ENCODE measurements around the gene STAB2.
"Not testable (repeated sequence)": the region's sequence is repeated elsewhere in the genome, so short reads cannot be mapped to it uniquely, and the experiment has no call there.

STAB2 gene

GRCh38 chr12:103653568-103654173 is 66.6 kb downstream of the STAB2 start:
- DNase-seq (ENCODE audit: low read depth): not testable (repeated sequence)

- no peak for DNase-seq (ENCODE audit: low read depth)
Observed at GRCh38 chr12:103654816-103655215, 67.7 kb downstream of the STAB2 start.

DNA sequence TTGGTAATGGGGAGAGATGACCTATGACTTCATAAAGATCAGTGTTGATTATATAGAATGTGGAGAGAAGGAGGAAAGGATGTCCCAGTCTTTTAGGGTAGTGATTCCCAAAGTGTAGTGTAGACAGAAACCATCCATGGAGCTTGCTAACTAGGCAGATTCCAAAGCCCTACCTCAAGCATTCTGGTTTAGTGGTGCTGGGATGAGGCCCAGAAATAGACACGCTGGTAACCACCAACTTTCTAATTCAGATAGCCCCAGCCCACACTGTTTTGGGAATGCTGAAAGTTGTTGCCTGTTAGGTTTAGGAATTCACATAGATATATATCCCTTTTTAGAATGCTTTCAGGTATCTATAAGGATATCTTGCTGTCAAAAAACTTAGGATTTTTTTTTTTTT is 69.2 kb downstream of the STAB2 start:
- DNase-seq (ENCODE audit: low read depth): no peak

- DNase-seq (ENCODE audit: low read depth): no peak
Observed at GRCh38 chr12:103657331-103657730, 70.3 kb downstream of the STAB2 start.

DNA sequence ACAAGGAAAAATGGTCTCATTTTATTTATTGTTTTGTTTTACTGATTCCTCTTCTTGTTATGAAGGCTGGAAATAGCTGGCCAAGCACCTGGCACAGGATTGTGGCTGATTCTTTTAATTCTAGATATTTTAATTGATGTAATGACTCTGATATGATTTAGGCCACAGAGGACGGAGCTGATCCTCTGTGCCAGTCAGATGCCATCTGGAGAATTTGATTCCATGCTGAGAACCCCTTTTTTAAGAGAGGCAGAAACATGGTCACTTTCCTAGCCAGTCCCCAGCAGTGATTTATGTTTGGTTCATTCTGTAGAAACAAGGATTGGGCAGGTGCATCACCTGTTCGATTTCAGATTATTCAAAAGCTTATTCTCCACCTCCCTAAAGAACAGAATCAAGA is 77.6 kb downstream of the STAB2 start:
- DNase-seq (ENCODE audit: low read depth): no peak

DNA sequence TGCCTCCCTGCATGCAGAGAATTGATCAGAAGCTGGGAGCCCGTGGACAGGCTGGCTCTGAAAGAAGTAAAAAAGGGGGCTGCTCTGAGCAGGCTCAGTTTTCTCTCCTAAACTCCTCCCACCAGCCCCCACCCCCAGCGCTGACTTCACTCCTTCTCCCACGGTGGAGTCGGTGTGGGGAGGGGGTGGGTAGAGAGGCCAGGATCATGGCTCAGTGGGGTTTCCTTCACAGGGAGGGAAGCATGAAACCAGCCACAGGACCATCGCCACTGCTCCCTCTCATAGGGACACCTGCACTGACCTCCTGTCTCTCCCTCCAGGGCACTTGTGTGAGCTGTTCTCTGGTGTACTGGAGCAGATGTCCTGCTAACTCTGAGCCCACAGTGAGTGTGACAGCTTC is 78.9 kb downstream of the STAB2 start:
- DNase-seq (ENCODE audit: low read depth): no peak

- no peak for DNase-seq (ENCODE audit: low read depth)
Observed at GRCh38 chr12:103667125-103667524, 80.1 kb downstream of the STAB2 start.

- no peak for DNase-seq (ENCODE audit: low read depth)
Observed at GRCh38 chr12:103668520-103668919, 81.4 kb downstream of the STAB2 start.

DNA sequence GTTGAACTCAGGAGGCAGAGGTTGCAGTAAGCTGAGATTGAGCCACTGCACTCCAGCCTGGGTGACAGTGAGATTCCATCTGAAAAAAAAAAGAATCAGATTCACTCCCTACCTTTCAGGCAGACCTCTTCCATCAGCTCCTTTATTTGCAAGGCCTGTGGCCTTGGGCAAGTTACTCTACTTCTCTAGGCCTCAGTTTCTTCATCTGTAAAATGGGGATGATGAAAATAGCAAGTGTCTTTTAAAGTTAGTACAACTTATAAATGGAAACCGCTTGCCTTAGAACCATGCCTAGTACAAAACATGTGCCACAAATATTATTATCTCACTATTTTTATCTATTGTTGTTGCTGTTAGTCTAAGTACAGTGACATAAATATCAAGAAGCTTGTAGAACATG is 84.3 kb downstream of the STAB2 start:
- DNase-seq (ENCODE audit: low read depth): no peak

GRCh38 chr12:103672401-103673119 is 85.5 kb downstream of the STAB2 start:
- no peak for DNase-seq (ENCODE audit: low read depth)

DNA sequence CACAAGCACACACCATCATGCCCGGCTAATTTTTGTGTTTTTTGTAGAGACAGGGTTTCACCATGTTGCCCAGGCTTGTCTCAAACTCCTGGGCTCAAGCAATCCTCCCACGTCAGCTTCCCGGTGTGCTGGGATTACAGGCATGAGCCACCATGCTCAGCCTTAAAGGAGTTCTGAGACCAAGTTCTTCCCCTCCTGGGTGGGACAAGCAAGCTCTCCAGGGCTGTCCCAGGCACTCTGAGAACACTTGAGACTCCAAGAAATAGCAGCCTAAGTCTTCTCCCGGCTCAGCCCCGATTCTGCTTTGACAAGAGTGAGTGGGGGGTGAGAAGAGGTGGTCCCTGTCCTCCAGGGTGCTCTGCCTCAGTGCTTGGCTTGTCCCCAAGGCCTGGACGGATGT is 86.4 kb downstream of the STAB2 start:
- DNase-seq (ENCODE audit: low read depth): no peak

GRCh38 chr12:103673891-103674375 is 86.9 kb downstream of the STAB2 start:
- DNase-seq (ENCODE audit: low read depth): no peak

- no peak for DNase-seq (ENCODE audit: low read depth)
Observed at GRCh38 chr12:103676893-103677292, 89.8 kb downstream of the STAB2 start.

- DNase-seq (ENCODE audit: low read depth): no peak
Observed at GRCh38 chr12:103677341-103677740, 90.3 kb downstream of the STAB2 start.

DNA sequence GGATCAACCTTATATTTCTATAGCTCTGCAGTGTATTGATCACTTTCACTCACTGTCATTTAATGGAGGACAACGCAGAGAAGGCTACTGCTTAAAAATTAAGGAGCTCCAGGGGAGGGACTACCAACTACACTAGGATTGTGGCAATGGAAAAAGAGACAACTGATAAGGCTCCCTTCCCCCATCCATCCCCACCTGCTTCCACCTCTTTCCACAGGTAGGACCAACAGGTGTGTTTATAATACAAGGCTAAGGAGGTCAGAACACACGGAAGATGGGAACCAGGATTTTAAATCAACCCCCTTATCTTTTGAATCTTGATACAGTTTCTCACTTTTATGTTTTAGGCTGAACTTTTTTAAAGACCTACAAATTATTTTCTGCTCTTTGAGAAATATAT is 90.8 kb downstream of the STAB2 start:
- DNase-seq (ENCODE audit: low read depth): no peak

DNA sequence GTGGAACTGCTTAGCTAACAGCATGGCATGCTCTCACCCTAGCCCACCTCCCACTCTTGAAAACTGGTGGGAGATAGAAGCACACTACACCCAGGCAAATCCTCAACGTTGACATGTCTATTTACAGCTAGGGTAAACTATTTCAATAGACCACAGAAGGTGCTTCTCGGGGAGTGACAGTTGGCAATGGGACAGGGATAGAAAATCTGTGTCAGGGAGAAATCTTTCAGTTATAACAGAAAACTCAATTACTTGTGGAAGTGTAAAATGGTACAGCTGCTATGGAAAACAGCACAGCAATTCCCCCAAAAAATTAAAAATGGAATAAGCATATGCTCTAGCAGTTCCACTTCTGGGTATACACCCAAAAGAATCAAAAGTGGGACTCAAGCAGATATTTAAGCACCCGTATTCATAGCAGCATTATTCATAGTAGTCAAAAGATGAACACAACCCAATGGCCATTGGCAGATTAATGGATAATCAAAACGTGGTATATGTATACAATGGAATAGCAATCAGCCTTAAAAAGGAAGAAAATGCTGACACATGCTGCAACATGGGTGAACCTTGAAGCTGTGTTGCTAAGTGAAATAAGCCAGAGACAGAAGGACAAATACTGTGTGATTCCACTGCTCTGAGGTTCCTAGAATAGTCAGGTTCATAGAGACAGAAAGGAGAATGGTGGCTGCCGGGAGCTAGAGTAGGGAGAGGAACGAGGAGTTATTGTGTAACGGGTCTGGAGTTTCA is 92.5 kb downstream of the STAB2 start:
- DNase-seq (ENCODE audit: low read depth): no peak

DNA sequence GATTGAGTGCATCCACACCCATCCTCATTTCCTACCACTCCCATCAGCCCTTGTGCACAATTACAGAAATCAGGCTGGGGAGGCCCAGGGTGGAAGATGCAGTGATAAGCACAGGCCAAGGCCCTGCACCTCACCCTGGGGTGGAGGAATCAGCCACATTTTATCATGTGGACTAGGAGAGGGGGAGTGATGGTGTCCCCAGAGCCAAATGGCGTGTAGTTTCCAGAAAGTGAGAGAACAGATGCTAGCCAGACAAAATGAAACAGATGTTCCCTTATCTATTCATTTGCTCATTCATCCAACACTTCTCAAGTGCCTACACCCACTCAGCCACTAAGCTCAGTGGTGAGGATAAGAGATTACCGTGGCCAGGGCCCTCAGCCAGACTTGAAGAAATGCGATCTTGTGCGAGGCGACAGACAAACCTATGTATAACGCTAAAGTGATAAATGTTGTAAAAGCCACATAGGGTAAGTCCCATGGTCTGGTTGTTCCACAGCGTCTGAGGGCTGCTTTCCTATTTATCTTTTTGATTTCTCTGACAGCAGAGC is 93.6 kb downstream of the STAB2 start:
- DNase-seq (ENCODE audit: low read depth): no peak

GRCh38 chr12:103686026-103686425 is 99.0 kb downstream of the STAB2 start:
- no peak for DNase-seq (ENCODE audit: low read depth)

DNA sequence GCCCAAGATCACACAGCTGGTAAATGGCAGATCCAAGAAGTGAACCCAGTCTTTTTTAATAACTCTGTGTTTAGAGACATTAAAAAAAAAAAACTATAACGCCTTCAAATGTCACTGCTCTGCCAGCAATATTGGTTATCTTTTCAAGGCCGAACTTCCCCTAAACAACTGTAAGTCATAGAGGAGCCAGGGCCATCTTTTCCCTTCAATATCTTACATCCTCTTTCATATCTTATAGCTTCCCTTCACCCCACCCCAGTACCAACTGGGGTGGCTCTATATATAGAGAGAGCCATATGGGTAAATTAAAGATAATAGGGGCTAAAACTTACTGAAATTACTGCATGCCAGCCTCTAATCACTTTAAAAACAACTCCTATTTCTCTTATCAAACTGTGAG is 100.2 kb downstream of the STAB2 start:
- no peak for DNase-seq (ENCODE audit: low read depth)

DNA sequence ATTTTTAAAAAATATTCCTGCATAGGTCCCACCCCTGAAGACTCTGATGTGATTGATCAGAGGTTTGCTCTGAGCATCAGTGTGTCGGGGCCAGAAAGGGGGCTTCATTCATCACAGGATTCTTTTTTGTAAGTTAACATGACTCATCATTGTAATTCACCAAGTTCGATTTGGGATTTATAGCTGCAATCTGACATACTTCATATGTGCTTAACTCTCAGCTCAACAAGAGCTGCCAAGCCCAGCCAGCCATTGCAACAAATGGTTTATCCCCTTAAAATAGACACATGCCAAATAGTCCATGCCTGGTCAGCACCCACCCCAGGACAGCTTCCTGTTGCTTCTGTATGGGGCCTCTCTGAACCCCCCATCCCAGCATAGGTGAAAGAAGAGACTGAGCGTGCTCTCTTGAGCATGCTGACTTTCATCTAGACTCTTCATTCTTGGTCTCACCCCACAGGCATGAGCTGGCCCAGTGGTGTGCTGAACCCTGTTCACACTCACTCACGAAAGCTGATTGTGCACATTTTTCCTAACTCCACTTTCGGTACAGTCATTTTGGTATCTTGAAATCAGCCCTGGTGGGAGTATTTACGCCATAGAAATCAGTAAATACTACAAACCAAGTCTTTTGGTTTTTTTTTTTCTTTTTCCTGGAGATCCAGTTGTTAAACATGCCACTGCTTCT is 101.4 kb downstream of the STAB2 start:
- DNase-seq (ENCODE audit: low read depth): no peak

DNA sequence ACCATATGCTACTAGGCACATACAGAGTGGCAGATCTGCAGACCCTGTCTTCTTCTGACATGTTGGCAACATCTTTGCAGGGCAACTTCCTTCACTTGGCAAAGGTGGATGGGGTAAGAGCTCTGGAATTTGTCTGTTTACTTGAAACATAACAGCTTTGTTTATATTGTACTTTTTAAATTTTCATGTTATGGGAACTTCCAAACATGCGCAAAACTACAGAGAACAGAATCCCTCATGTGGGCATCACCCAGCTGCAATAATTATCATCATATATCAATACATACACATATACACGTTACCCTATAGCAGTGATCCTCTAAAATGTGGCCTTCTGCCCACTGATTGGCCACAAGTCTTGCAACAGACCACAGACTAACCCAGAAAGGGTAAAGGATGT is 103.4 kb downstream of the STAB2 start:
- DNase-seq (ENCODE audit: low read depth): no peak

GRCh38 chr12:103691063-103691462 is 104.0 kb downstream of the STAB2 start:
- DNase-seq (ENCODE audit: low read depth): no peak
